H7 (cell line): ENCODE data around the gene TPP2. TPM values are rescaled to one million over a fixed set of nuclear protein-coding genes. Genes with fewer than 3 reads are reported as not detected.

Experiments
- DNase-seq: peaks from one replicate; pipeline ENCODE4 v3.0.0; 2012
- H3K27me3 ChIP-seq: 2 replicates; pipeline ENCODE4 v1.6.0; 2011; ENCODE audit warnings: mild to moderate bottlenecking, low read length; ENCODE audit not compliant: control insufficient read depth, insufficient read depth
- H3K36me3 ChIP-seq: replicated peaks from 2 replicates; pipeline ENCODE4 v1.5.1; 2011; ENCODE audit warnings: low read length; ENCODE audit not compliant: control insufficient read depth, insufficient read depth
- H3K4me3 ChIP-seq: 2 replicates; pipeline ENCODE4 v1.5.1; 2011; ENCODE audit warnings: low read depth, mild to moderate bottlenecking, control low read depth, low read length, moderate library complexity; ENCODE audit not compliant: insufficient read depth
- total RNA-seq: library from RNA; depleted of rRNA; stranded (reverse); fragments of >200 nt; shearing (Covaris generic); gene quantifications from 2 replicates; pipeline ENCODE4 v1.2.3, GENCODE V29; 2014; rRNA removed

TPP2 gene
- total RNA-seq, 1 experiment from 2014 or later: 44.4 TPM

- DNase-seq: no peak
- no peak overlapping the region for H3K4me3 ChIP-seq
- H3K36me3 ChIP-seq: no peaks in the 10 kb centered on the region
- no peaks in the 10 kb centered on the region for H3K27me3 ChIP-seq
Observed at GRCh38 chr13:102726430-102726829, 129.6 kb downstream of the TPP2 start.

Other genes starting within 250 kb of the TPP2 start
- 0.11 and 0.73 TPM in 2 replicates for gene FGF14, start 194.9 kb upstream of the TPP2 start, total RNA-seq
- gene METTL21C, start 98.1 kb downstream of the TPP2 start, total RNA-seq: not detected in 2 replicates
- 15.4 and 16.1 TPM in 2 replicates for gene TEX30, start 176.8 kb downstream of the TPP2 start, total RNA-seq
- gene POGLUT2, start 202.0 kb downstream of the TPP2 start, total RNA-seq: 23.8 and 25.1 TPM in 2 replicates
- 7.8 and 10.0 TPM in 2 replicates for gene BIVM, start 202.1 kb downstream of the TPP2 start, total RNA-seq
- gene ERCC5, start 249.0 kb downstream of the TPP2 start, total RNA-seq: 24.4 and 26.8 TPM in 2 replicates